ENCODE results near the gene RSRC2. TPM values are rescaled to one million over a fixed set of nuclear protein-coding genes. Genes with fewer than 3 reads are reported as not detected.

Gene RSRC2
- total RNA-seq, 1 experiment from 2014 or later = 93.1 TPM

DNA sequence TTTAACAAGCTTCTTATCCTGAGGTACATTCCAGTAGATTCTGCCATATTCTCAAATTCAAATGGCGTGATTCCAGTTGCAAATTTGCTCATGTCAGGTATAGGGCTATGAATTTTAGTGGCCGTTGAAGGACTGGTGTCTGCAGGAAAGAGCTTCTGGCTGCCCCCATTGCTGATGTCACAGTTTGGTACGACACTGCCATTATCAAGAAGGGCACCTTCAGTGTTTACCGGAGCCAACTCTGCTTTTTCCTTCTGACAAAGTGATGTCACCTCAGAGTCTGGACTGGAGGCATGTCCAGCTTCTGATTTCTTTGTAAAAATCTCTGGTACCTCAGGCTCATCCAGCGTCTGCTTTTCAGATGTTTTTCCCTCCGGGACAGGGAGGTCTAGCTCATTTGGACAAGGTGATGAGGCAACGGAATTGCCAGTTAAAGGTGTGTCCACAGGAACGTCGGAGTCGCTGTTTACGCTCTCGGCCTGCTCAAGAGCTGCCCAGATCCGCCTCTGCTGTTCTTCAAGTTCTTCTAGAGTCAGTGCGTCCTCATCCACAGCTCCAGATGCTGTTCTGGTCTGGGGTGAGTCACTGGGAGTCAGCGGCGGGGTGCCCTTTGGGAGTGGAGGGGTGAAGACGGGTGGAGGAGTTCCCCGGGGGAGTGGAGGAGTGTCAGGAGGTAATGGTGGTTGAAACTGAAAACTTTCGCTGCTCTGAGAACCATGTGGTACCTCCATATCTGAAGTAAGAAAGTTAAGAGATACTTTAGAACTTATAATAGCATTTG, 53.0 kb downstream of the RSRC2 start:
- Mint-ChIP-seq H3K27me3 (ENCODE audit: low read depth) (no peaks in the 10 kb centered on the region), H3K4me1 (no peaks in the 10 kb centered on the region), H3K4me3 (no peak overlapping the region), H3K9me3 (no peaks in the 10 kb centered on the region), H3K36me3 (peaks cover 51% of the 10 kb centered on the region), H3K27ac (peak overlapping the region; percentile 56; the same call in 1 of the 2 replicates)
- POLR2A ChIA-PET = interaction anchor here (2.1 kb wide), 1 partner anchor 74 kb away, joined by 9 read pairs; no protein-coding TSS in a partner anchor
- DNase-seq (ENCODE audit: low spot score) (no peak), ATAC-seq (no peak)
- CTCF ChIA-PET = interaction anchor here (0.5 to 5.2 kb wide), 3 partner anchors 11 to 301 kb away, joined by 3 to 126 read pairs (median 3); no protein-coding TSS in a partner anchor
- TF ChIP-seq, protein P1, sequence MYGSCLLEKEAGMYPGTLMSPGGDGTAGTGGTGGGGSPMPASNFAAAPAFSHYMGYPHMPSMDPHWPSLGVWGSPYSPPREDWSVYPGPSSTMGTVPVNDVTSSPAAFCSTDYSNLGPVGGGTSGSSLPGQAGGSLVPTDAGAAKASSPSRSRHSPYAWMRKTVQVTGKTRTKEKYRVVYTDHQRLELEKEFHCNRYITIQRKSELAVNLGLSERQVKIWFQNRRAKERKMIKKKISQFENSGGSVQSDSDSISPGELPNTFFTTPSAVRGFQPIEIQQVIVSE (CRISPR knock-in tag; IDR thresholded peaks at IDR 0.05; ENCODE audit: borderline replicate concordance) = no peak
- TF ChIP-seq, protein P2, sequence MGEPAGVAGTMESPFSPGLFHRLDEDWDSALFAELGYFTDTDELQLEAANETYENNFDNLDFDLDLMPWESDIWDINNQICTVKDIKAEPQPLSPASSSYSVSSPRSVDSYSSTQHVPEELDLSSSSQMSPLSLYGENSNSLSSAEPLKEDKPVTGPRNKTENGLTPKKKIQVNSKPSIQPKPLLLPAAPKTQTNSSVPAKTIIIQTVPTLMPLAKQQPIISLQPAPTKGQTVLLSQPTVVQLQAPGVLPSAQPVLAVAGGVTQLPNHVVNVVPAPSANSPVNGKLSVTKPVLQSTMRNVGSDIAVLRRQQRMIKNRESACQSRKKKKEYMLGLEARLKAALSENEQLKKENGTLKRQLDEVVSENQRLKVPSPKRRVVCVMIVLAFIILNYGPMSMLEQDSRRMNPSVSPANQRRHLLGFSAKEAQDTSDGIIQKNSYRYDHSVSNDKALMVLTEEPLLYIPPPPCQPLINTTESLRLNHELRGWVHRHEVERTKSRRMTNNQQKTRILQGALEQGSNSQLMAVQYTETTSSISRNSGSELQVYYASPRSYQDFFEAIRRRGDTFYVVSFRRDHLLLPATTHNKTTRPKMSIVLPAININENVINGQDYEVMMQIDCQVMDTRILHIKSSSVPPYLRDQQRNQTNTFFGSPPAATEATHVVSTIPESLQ (CRISPR knock-in tag; IDR thresholded peaks at IDR 0.05) = no peak
- TF ChIP-seq CBFB (CRISPR knock-in tag; IDR thresholded peaks at IDR 0.05; ENCODE audit: low read depth) (no peak), SMAD4 (CRISPR knock-in tag; IDR thresholded peaks at IDR 0.05) (no peak), FOXJ3 (CRISPR knock-in tag; IDR thresholded peaks at IDR 0.05; ENCODE audit: borderline replicate concordance) (no peak), ZNF263 (CRISPR knock-in tag; IDR thresholded peaks at IDR 0.05; ENCODE audit: low read depth) (no peak), GTF2I (CRISPR knock-in tag; conservative IDR thresholded peaks at IDR 0.05) (no peak), ZNF423 (CRISPR knock-in tag; IDR thresholded peaks at IDR 0.05) (no peak)
- TF ChIP-seq, protein P3, sequence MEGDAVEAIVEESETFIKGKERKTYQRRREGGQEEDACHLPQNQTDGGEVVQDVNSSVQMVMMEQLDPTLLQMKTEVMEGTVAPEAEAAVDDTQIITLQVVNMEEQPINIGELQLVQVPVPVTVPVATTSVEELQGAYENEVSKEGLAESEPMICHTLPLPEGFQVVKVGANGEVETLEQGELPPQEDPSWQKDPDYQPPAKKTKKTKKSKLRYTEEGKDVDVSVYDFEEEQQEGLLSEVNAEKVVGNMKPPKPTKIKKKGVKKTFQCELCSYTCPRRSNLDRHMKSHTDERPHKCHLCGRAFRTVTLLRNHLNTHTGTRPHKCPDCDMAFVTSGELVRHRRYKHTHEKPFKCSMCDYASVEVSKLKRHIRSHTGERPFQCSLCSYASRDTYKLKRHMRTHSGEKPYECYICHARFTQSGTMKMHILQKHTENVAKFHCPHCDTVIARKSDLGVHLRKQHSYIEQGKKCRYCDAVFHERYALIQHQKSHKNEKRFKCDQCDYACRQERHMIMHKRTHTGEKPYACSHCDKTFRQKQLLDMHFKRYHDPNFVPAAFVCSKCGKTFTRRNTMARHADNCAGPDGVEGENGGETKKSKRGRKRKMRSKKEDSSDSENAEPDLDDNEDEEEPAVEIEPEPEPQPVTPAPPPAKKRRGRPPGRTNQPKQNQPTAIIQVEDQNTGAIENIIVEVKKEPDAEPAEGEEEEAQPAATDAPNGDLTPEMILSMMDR (IDR thresholded peaks at IDR 0.05) = no peak
- TF ChIP-seq, protein P4, sequence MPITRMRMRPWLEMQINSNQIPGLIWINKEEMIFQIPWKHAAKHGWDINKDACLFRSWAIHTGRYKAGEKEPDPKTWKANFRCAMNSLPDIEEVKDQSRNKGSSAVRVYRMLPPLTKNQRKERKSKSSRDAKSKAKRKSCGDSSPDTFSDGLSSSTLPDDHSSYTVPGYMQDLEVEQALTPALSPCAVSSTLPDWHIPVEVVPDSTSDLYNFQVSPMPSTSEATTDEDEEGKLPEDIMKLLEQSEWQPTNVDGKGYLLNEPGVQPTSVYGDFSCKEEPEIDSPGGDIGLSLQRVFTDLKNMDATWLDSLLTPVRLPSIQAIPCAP (CRISPR knock-in tag; IDR thresholded peaks at IDR 0.05) = no peak
- TF ChIP-seq, protein P5, sequence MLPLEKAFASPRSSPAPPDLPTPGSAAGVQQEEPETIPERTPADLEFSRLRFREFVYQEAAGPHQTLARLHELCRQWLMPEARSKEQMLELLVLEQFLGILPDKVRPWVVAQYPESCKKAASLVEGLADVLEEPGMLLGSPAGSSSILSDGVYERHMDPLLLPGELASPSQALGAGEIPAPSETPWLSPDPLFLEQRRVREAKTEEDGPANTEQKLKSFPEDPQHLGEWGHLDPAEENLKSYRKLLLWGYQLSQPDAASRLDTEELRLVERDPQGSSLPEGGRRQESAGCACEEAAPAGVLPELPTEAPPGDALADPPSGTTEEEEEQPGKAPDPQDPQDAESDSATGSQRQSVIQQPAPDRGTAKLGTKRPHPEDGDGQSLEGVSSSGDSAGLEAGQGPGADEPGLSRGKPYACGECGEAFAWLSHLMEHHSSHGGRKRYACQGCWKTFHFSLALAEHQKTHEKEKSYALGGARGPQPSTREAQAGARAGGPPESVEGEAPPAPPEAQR (CRISPR knock-in tag; IDR thresholded peaks at IDR 0.05) = no peak
- TF ChIP-seq, protein P6, sequence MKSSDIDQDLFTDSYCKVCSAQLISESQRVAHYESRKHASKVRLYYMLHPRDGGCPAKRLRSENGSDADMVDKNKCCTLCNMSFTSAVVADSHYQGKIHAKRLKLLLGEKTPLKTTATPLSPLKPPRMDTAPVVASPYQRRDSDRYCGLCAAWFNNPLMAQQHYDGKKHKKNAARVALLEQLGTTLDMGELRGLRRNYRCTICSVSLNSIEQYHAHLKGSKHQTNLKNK (CRISPR knock-in tag; IDR thresholded peaks at IDR 0.05) = no peak
- TF ChIP-seq, protein P7, sequence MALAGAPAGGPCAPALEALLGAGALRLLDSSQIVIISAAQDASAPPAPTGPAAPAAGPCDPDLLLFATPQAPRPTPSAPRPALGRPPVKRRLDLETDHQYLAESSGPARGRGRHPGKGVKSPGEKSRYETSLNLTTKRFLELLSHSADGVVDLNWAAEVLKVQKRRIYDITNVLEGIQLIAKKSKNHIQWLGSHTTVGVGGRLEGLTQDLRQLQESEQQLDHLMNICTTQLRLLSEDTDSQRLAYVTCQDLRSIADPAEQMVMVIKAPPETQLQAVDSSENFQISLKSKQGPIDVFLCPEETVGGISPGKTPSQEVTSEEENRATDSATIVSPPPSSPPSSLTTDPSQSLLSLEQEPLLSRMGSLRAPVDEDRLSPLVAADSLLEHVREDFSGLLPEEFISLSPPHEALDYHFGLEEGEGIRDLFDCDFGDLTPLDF (CRISPR knock-in tag; IDR thresholded peaks at IDR 0.05) = no peak
- TF ChIP-seq, protein P8, sequence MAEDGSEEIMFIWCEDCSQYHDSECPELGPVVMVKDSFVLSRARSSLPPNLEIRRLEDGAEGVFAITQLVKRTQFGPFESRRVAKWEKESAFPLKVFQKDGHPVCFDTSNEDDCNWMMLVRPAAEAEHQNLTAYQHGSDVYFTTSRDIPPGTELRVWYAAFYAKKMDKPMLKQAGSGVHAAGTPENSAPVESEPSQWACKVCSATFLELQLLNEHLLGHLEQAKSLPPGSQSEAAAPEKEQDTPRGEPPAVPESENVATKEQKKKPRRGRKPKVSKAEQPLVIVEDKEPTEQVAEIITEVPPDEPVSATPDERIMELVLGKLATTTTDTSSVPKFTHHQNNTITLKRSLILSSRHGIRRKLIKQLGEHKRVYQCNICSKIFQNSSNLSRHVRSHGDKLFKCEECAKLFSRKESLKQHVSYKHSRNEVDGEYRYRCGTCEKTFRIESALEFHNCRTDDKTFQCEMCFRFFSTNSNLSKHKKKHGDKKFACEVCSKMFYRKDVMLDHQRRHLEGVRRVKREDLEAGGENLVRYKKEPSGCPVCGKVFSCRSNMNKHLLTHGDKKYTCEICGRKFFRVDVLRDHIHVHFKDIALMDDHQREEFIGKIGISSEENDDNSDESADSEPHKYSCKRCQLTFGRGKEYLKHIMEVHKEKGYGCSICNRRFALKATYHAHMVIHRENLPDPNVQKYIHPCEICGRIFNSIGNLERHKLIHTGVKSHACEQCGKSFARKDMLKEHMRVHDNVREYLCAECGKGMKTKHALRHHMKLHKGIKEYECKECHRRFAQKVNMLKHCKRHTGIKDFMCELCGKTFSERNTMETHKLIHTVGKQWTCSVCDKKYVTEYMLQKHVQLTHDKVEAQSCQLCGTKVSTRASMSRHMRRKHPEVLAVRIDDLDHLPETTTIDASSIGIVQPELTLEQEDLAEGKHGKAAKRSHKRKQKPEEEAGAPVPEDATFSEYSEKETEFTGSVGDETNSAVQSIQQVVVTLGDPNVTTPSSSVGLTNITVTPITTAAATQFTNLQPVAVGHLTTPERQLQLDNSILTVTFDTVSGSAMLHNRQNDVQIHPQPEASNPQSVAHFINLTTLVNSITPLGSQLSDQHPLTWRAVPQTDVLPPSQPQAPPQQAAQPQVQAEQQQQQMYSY (CRISPR knock-in tag; IDR thresholded peaks at IDR 0.05) = no peak
